Keratinocyte (primary cell): Measurements from ENCODE around the gene CABP2. TPM values are rescaled to one million over a fixed set of nuclear protein-coding genes. Genes with fewer than 3 reads are reported as not detected.

Experiments used
- DNase-seq: peaks from one replicate; pipeline ENCODE4 v3.0.0-alpha.2; 2011; ENCODE audit warnings: low read depth, missing footprints, low spot score
- FAIRE-seq: peaks from 2 replicates; lab custom pipeline; 2011; peaks lifted over from hg19 to GRCh38; lab: Jason Lieb, UNC
- H2AFZ ChIP-seq: 2 replicates; pipeline ENCODE4 v1.6.0; 2012; ENCODE audit warnings: low read length, control low read depth, inconsistent platforms; ENCODE audit not compliant: control insufficient read depth
- H3K27ac ChIP-seq: 2 replicates; pipeline ENCODE4 v1.5.1; 2011; ENCODE audit warnings: low read length; ENCODE audit not compliant: control insufficient read depth, insufficient read depth
- H3K27me3 ChIP-seq: 3 replicates; pipeline ENCODE4 v1.6.0; 2011; ENCODE audit warnings: low read length; ENCODE audit not compliant: control insufficient read depth, insufficient read depth; ENCODE audit errors: extremely low read depth
- H3K36me3 ChIP-seq, 2 experiments: 2 replicates in 1 of 2; 3 replicates in 1 of 2; pipeline ENCODE4 v1.5.1; 2011; ENCODE audit warnings: low read length in 2 of 2, mild to moderate bottlenecking in 1 of 2; ENCODE audit not compliant: control insufficient read depth in 2 of 2, insufficient read depth in 2 of 2; ENCODE audit errors: extremely low read depth in 1 of 2
- H3K4me1 ChIP-seq: 3 replicates; pipeline ENCODE4 v1.5.1; 2011; ENCODE audit warnings: low read length; ENCODE audit not compliant: control insufficient read depth, insufficient read depth; ENCODE audit errors: extremely low read depth
- H3K4me2 ChIP-seq: 3 replicates; pipeline ENCODE4 v1.6.0; 2011; ENCODE audit warnings: low read depth, low read length; ENCODE audit not compliant: control insufficient read depth, insufficient read depth; ENCODE audit errors: extremely low read depth
- H3K4me3 ChIP-seq, 3 experiments: fragments of 200-600 bp in 1 of 3; sonication (generic) in 1 of 3; 2 replicates in 2 of 3; 3 replicates in 1 of 3; pipeline ENCODE4 v1.5.1; 2011 to 2016; ENCODE audit warnings: low read length in 3 of 3, mild to moderate bottlenecking in 3 of 3, control low read depth in 2 of 3, inconsistent platforms in 1 of 3, low read depth in 1 of 3, mixed read lengths in 1 of 3, mixed run types in 1 of 3, moderate library complexity in 1 of 3; ENCODE audit not compliant: control insufficient read depth in 2 of 3, insufficient read depth in 2 of 3; ENCODE audit errors: extremely low read depth in 1 of 3
- H3K79me2 ChIP-seq: 2 replicates; pipeline ENCODE4 v1.6.0; 2012; ENCODE audit warnings: low read length; ENCODE audit not compliant: control insufficient read depth, insufficient read depth
- H3K9ac ChIP-seq: 3 replicates; pipeline ENCODE4 v1.6.0; 2011; ENCODE audit warnings: low read length; ENCODE audit not compliant: control insufficient read depth, insufficient read depth; ENCODE audit errors: extremely low read depth
- H3K9me1 ChIP-seq: 3 replicates; pipeline ENCODE4 v1.6.0; 2011; ENCODE audit warnings: low read length; ENCODE audit not compliant: control insufficient read depth, insufficient read depth; ENCODE audit errors: extremely low read depth
- H3K9me3 ChIP-seq: 2 replicates; pipeline ENCODE4 v1.5.1; 2012; ENCODE audit warnings: low read depth, low read length; ENCODE audit not compliant: control insufficient read depth
- H4K20me1 ChIP-seq: 3 replicates; pipeline ENCODE4 v1.6.0; 2011; ENCODE audit warnings: low read length; ENCODE audit not compliant: control insufficient read depth, insufficient read depth; ENCODE audit errors: extremely low read depth
- EZH2 ChIP-seq: IDR thresholded peaks from one replicate; pipeline ENCODE4 v1.6.1; 2012; ENCODE audit warnings: inconsistent platforms, mild to moderate bottlenecking, low read length, moderate library complexity
- dilution Hi-C: fragments of 300-500 bp; cut with MboI; formaldehyde crosslinking; loops from one replicate; pipeline ENCODE4 v1.7.0; 2020; ENCODE audit warnings: low sequenced_read_pairs; ENCODE audit not compliant: extremely low pct_ligation_motif_present
- polyA plus RNA-seq, 5 experiments: library from polyadenylated mRNA; depleted of rRNA in 3 of 5; stranded (reverse) in 3 of 5; stranded (forward) in 1 of 5; unstranded in 1 of 5; fragments of >200 nt; gene quantifications; 1 replicate in 1 of 5; 2 replicates in 3 of 5; 3 replicates in 1 of 5; pipeline versions ENCODE4 v1.2.1 to v1.2.3, GENCODE V29; 2011 to 2012; ENCODE audit warnings: missing spikeins in 2 of 5, low read depth in 1 of 5, low replicate concordance in 1 of 5
- TF ChIP-seq, protein P1 (sequence below), 3 experiments: IDR thresholded peaks in 1 of 3; conservative IDR thresholded peaks in 1 of 3; optimal IDR thresholded peaks in 1 of 3; 2 replicates in 2 of 3; 3 replicates in 1 of 3; pipeline versions ENCODE3 to v1.5.1; 2011; ENCODE audit warnings: low read length in 3 of 3, mild to moderate bottlenecking in 3 of 3, moderate library complexity in 2 of 3, control low read depth in 1 of 3, inconsistent platforms in 1 of 3; ENCODE audit not compliant: insufficient read depth in 2 of 3; ENCODE audit errors: extremely low read depth in 1 of 3

CABP2 gene
- polyA plus RNA-seq, 1 donor (not counting 4 experiments of a cell fraction or from before 2014, with no cell fraction given), result not detected

DNA sequence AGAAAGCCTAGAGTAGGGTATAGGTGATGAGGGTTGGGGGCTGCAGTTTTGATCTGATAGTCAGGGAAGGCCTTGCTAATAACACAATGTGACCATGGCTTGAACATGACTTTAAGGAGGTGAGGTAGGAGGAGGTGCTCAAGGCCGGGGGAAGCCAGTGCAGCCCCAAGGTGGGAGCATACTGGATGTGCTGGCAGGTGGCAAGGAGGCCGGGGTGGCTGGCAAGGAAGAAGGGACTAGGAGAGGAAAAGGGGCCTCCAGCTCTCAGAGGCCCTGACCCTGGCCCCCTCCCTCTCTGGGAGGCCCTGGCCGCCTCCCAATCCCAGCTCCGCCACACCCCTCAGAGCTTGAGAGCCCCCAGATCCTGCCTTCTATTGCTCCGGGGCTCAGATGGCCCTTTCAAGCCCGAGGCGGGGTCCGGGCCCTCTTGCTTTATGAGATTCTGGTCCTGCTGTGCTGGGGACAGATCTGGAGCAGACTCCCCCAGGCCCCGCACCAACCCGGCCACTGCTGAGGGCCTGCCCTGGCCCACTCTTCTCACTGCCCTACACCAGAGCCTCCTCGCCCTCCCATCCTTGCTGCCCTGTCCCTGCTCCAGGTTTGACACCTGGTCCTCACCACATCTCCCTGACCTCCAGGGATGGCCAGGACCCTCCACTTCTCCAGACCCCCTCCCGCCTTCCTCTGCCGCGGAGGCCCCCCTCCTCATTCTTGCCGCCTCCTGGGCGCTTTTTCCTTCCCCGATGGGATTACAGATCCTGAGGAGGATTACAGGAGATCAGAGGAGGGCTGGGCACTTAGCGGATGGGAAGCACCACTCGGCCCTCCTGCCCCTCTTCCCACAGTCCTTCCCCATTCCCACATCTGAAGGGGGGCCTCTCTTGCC, 19.9 kb downstream of the CABP2 start:
- Histone ChIP-seq H3K4me2 (peak overlapping the region; percentile 87), H3K9me3 (no peaks in the 10 kb centered on the region), H4K20me1 (no peaks in the 10 kb centered on the region), H3K79me2 (peaks cover 15% of the 10 kb centered on the region), H3K9ac (no peak overlapping the region), H3K9me1 (no peaks in the 10 kb centered on the region), H3K27me3 (no peaks in the 10 kb centered on the region), H3K36me3 (peaks cover 9 to 14% of the 10 kb centered on the region in 2 experiments), H2AFZ (no peak overlapping the region), H3K4me1 (peaks cover 21% of the 10 kb centered on the region), H3K27ac (no peak overlapping the region), H3K4me3 (peak overlapping the region; percentile 82 to 92 (median 89))
- DNase-seq (no peak), FAIRE-seq (no peak)
- dilution Hi-C loops, result no loop called here
- no peak for TF ChIP-seq EZH2
- TF ChIP-seq, protein P1, sequence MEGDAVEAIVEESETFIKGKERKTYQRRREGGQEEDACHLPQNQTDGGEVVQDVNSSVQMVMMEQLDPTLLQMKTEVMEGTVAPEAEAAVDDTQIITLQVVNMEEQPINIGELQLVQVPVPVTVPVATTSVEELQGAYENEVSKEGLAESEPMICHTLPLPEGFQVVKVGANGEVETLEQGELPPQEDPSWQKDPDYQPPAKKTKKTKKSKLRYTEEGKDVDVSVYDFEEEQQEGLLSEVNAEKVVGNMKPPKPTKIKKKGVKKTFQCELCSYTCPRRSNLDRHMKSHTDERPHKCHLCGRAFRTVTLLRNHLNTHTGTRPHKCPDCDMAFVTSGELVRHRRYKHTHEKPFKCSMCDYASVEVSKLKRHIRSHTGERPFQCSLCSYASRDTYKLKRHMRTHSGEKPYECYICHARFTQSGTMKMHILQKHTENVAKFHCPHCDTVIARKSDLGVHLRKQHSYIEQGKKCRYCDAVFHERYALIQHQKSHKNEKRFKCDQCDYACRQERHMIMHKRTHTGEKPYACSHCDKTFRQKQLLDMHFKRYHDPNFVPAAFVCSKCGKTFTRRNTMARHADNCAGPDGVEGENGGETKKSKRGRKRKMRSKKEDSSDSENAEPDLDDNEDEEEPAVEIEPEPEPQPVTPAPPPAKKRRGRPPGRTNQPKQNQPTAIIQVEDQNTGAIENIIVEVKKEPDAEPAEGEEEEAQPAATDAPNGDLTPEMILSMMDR (optimal IDR thresholded peaks at IDR 0.05 in 1 of 3, IDR thresholded peaks at IDR 0.05 in 1 of 3, conservative IDR thresholded peaks at IDR 0.05 in 1 of 3; ENCODE audit: extremely low read depth in 1 of 3, insufficient read depth in 2 of 3, low read length in 3 of 3), result no peak

DNA sequence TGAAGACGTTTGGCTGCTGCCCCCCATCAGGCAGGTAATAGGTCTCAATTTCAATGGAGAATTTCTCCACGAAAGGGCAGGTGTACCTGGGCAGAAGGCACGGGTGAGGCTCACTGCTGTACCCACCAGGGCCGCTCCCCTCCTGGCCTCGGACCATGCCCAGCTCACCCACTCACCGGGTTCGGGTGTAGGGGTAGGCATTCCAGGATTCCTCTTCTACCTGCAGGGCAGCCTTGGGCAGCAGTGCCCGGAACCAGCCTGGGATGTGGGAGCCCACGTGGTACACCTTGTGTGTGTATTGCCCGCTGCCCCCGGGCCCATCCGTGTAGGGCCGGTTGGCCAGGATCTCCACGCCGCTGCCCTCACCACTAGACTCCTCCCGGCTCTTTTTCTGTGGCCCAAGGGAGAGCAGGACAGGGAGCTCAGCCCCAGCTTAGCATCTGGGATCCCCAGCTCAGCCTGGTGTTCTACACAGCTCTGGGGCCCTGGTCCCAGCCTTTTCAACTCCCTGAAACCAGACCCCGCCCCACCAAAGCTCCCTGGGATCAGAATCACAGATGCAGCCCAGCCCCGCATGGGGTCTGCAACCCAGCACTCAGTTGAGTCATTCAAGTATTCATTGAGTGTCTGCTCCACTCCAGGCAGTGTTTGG, 20.8 kb downstream of the CABP2 start:
- peaks cover 21% of the 10 kb centered on the region for H3K4me1 ChIP-seq
- H4K20me1 ChIP-seq, result no peaks in the 10 kb centered on the region
- no peaks in the 10 kb centered on the region for H3K27me3 ChIP-seq
- H3K9me3 ChIP-seq, result no peaks in the 10 kb centered on the region
- no peak overlapping the region for H3K4me2 ChIP-seq
- no peak overlapping the region for H3K9ac ChIP-seq
- TF ChIP-seq, protein P1 (optimal IDR thresholded peaks at IDR 0.05 in 1 of 3, IDR thresholded peaks at IDR 0.05 in 1 of 3, conservative IDR thresholded peaks at IDR 0.05 in 1 of 3; ENCODE audit: extremely low read depth in 1 of 3, insufficient read depth in 2 of 3, low read length in 3 of 3), result no peak
- no peak for TF ChIP-seq EZH2
- no peak for FAIRE-seq
- dilution Hi-C loops, result no loop called here
- H3K4me3 ChIP-seq, result no peak overlapping the region
- no peak overlapping the region for H2AFZ ChIP-seq
- DNase-seq, result no peak
- H3K36me3 ChIP-seq, result peaks cover 9 to 14% of the 10 kb centered on the region in 2 experiments
- H3K9me1 ChIP-seq, result no peaks in the 10 kb centered on the region
- H3K79me2 ChIP-seq, result peaks cover 15% of the 10 kb centered on the region
- no peak overlapping the region for H3K27ac ChIP-seq
